ENCODE measurements around the gene MMP11.

GRCh38 chr22:23831261-23831660 is 58.6 kb downstream of the MMP11 start:
- TF ChIP-seq CTCF (IDR thresholded peaks at IDR 0.05; ENCODE audit: low read depth, low read length): no peak
- no peak for TF ChIP-seq EZH2phosphoT487 (IDR thresholded peaks at IDR 0.05; ENCODE audit: low read depth)
